HepG2 (cell line): Measurements from ENCODE around the gene ABHD12. TPM values are rescaled to one million over a fixed set of nuclear protein-coding genes. Genes with fewer than 3 reads are reported as not detected.
A peak's percentile ranks its signal among the peaks of the same experiment; 100 is the strongest.

ENCODE experiments used
- CEBPB ChIP-seq: IDR thresholded peaks from 2 replicates; pipeline ENCODE4 v1.6.1; 2011; ENCODE audit warnings: low read depth, low read length, improper control_type of control experiment, borderline replicate concordance
- CHD4 ChIP-seq: fragments of 200-600 bp; sonication (generic); IDR thresholded peaks from 2 replicates; pipeline ENCODE4 v1.7.0; 2017; ENCODE audit warnings: mild to moderate bottlenecking, low read length, borderline replicate concordance
- CREB1 ChIP-seq, 2 experiments: fragments of 450-650 bp in 1 of 2; IDR thresholded peaks; 2 replicates each; pipeline ENCODE4 v1.6.1; 2016 to 2017; ENCODE audit warnings: control low read depth in 1 of 2, mild to moderate bottlenecking in 1 of 2, missing compliant biosample characterization in 1 of 2, missing genetic modification characterization in 1 of 2
- HOXA5 ChIP-seq: sonication (generic); formaldehyde crosslinking; IDR thresholded peaks from 2 replicates; pipeline ENCODE4 v1.4.0; 2020; ENCODE audit warnings: missing genetic modification reagents
- KDM3A ChIP-seq: IDR thresholded peaks from 2 replicates; pipeline ENCODE4 v1.6.1; 2018; ENCODE audit warnings: low read depth, missing compliant biosample characterization
- MIER2 ChIP-seq: IDR thresholded peaks from 2 replicates; pipeline ENCODE4 v1.6.1; 2016; ENCODE audit warnings: missing biosample characterization, missing genetic modification reagents
- MXD4 ChIP-seq: IDR thresholded peaks from 2 replicates; pipeline ENCODE4 v1.6.1; 2016; ENCODE audit warnings: mild to moderate bottlenecking, missing biosample characterization, missing genetic modification reagents
- MYC ChIP-seq: sonication (generic); formaldehyde crosslinking; IDR thresholded peaks from 2 replicates; pipeline ENCODE4 v1.9.0; 2021; ENCODE audit warnings: missing genetic modification reagents, borderline replicate concordance
- MYPOP ChIP-seq: sonication (generic); formaldehyde crosslinking; IDR thresholded peaks from 2 replicates; pipeline ENCODE4 v1.8.1; 2023; ENCODE audit warnings: mild to moderate bottlenecking, moderate library complexity, missing genetic modification reagents
- NONO ChIP-seq, 2 experiments: fragments of 450-650 bp in 1 of 2; sonication (generic) in 1 of 2; formaldehyde crosslinking in 1 of 2; IDR thresholded peaks in 1 of 2; conservative IDR thresholded peaks in 1 of 2; 2 replicates each; pipeline versions ENCODE4 v1.6.1 to v1.8.0; 2017 to 2022; ENCODE audit warnings: mild to moderate bottlenecking in 1 of 2, missing genetic modification reagents in 1 of 2, moderate library complexity in 1 of 2
- POLR2AphosphoS5 ChIP-seq: IDR thresholded peaks from 2 replicates; pipeline ENCODE4 v1.6.1; 2012; ENCODE audit warnings: low read depth, low read length
- RAD21 ChIP-seq: fragments of 450-650 bp; formaldehyde crosslinking; IDR thresholded peaks from 2 replicates; pipeline ENCODE4 v1.5.0; 2020; ENCODE audit warnings: mild to moderate bottlenecking
- RFX5 ChIP-seq: IDR thresholded peaks from 2 replicates; pipeline ENCODE4 v1.6.1; 2011; ENCODE audit warnings: low read depth, low read length, improper control_type of control experiment
- SMC3 ChIP-seq: IDR thresholded peaks from 2 replicates; pipeline ENCODE4 v1.6.1; 2011; ENCODE audit warnings: low read length, improper control_type of control experiment
- SNAPC2 ChIP-seq: sonication (generic); formaldehyde crosslinking; IDR thresholded peaks from 2 replicates; pipeline ENCODE4 v1.8.1; 2022; ENCODE audit warnings: mild to moderate bottlenecking, missing genetic modification reagents
- STAG1 ChIP-seq: sonication (generic); formaldehyde crosslinking; IDR thresholded peaks from 2 replicates; pipeline ENCODE4 v1.4.0; 2020; ENCODE audit warnings: missing genetic modification reagents
- ZBTB39 ChIP-seq: sonication (generic); formaldehyde crosslinking; IDR thresholded peaks from 2 replicates; pipeline ENCODE4 v1.5.0; 2020; ENCODE audit warnings: missing genetic modification reagents
- ZMAT5 ChIP-seq: sonication (generic); formaldehyde crosslinking; IDR thresholded peaks from 2 replicates; pipeline ENCODE4 v1.5.0; 2020; ENCODE audit warnings: mild to moderate bottlenecking, low read depth, missing genetic modification reagents, borderline replicate concordance
- ZNF414 ChIP-seq: sonication (generic); formaldehyde crosslinking; IDR thresholded peaks from 2 replicates; pipeline ENCODE4 v1.5.0; 2020; ENCODE audit warnings: missing genetic modification reagents
- ZNF432 ChIP-seq: sonication (generic); formaldehyde crosslinking; IDR thresholded peaks from 2 replicates; pipeline ENCODE4 v1.5.0; 2020; ENCODE audit warnings: missing genetic modification reagents, mild to moderate bottlenecking, borderline replicate concordance
- ZNF740 ChIP-seq: sonication (generic); formaldehyde crosslinking; IDR thresholded peaks from 2 replicates; pipeline ENCODE4 v1.4.0; 2020; ENCODE audit warnings: missing genetic modification reagents
- ZNF772 ChIP-seq: sonication (generic); formaldehyde crosslinking; IDR thresholded peaks from 2 replicates; pipeline ENCODE4 v1.5.0; 2020; ENCODE audit warnings: mild to moderate bottlenecking, missing genetic modification reagents
- ZNF839 ChIP-seq: sonication (generic); formaldehyde crosslinking; IDR thresholded peaks from 2 replicates; pipeline ENCODE4 v1.4.0; 2020; ENCODE audit warnings: missing genetic modification reagents, mild to moderate bottlenecking, borderline replicate concordance
- polyA plus RNA-seq, 8 experiments: library from polyadenylated mRNA; depleted of rRNA in 3 of 8; stranded (reverse) in 7 of 8; unstranded in 1 of 8; fragments of >200 nt; fragmentation: Illumina TruSeq in 4 of 8; extraction: Trizol in 4 of 8; gene quantifications; 2 replicates each; pipeline versions ENCODE4 v1.2.1 to v1.2.3, GENCODE V29; 2011 to 2016; ENCODE audit warnings: low read depth in 4 of 8, missing spikeins in 1 of 8, mixed read lengths in 1 of 8; ENCODE audit not compliant: insufficient read depth in 1 of 8
- total RNA-seq, 5 experiments: library from RNA; depleted of rRNA; stranded (reverse); fragments of >200 nt; fragmentation: Illumina TruSeq; extraction: Trizol; gene quantifications; 2 replicates each; pipeline ENCODE4 v1.2.3, GENCODE V29; 2016; ENCODE audit warnings: low read depth in 1 of 5

ABHD12 gene
- total and polyA plus RNA-seq, 2 of the 13 experiments (the other 11 are each of a cell fraction or from before 2014, with no cell fraction given) = 23.5 to 72.1 TPM

GRCh38 chr20:25310268-25310920 is 80.2 kb downstream of the ABHD12 start (continued):
- TF ChIP-seq MYPOP (CRISPR knock-in tag) (0 out of 2 replicates have a peak, but pooled peaks have one; percentile 28), ZMAT5 (no peak), MXD4 (0 out of 2 replicates have a peak, but pooled peaks have one; percentile 25), ZNF740 (CRISPR knock-in tag) (0 out of 2 replicates have a peak, but pooled peaks have one; percentile 56), POLR2AphosphoS5 (no peak), NONO (IDR thresholded peaks at IDR 0.05) (no peak), NONO (CRISPR knock-in tag; conservative IDR thresholded peaks at IDR 0.05) (peak; percentile 81), RAD21 (CRISPR knock-in tag) (peak; percentile 91), KDM3A (CRISPR knock-in tag) (peak; percentile 82; the same call in 1 of the 2 replicates), ZNF432 (CRISPR knock-in tag) (peak; percentile 72; the same call in 1 of the 2 replicates), SMC3 (peak; percentile 95), SNAPC2 (CRISPR knock-in tag) (peak; percentile 44; the same call in 1 of the 2 replicates), ZNF839 (CRISPR knock-in tag) (0 out of 2 replicates have a peak, but pooled peaks have one; percentile 40), CREB1 (IDR thresholded peaks at IDR 0.05) (peak; percentile 73), CREB1 (CRISPR knock-in tag; IDR thresholded peaks at IDR 0.05) (no peak), CEBPB (peak; percentile 33; the same call in 1 of the 2 replicates), MYC (CRISPR knock-in tag) (peak; percentile 50; the same call in 1 of the 2 replicates), CHD4 (0 out of 2 replicates have a peak, but pooled peaks have one; percentile 89), ZNF414 (0 out of 2 replicates have a peak, but pooled peaks have one; percentile 37), HOXA5 (CRISPR knock-in tag) (peak; percentile 75; the same call in 1 of the 2 replicates), MIER2 (CRISPR knock-in tag) (peak; percentile 69; the same call in 1 of the 2 replicates), ZNF772 (CRISPR knock-in tag) (peak; percentile 70; the same call in 1 of the 2 replicates), ZBTB39 (CRISPR knock-in tag) (peak; percentile 89; the same call in 1 of the 2 replicates), STAG1 (peak; percentile 86), RFX5 (no peak; the same call in 1 of the 2 replicates)
